ENCODE measurements around the gene OR13C5. TPM values are rescaled to one million over a fixed set of nuclear protein-coding genes. Genes with fewer than 3 reads are reported as not detected.
"Not testable (repeated sequence)": the region's sequence is repeated elsewhere in the genome, so short reads cannot be mapped to it uniquely, and the experiment has no call there.

The OR13C5 gene
- polyA plus RNA-seq = not detected

- not testable (repeated sequence) for DNase-seq; H3K4me1 Mint-ChIP-seq; H3K36me3 Mint-ChIP-seq; H3K27ac Mint-ChIP-seq; H3K27me3 Mint-ChIP-seq (ENCODE audit: low read depth in 3 of 3); H3K4me3 Mint-ChIP-seq
- H3K9me3 Mint-ChIP-seq = peaks cover 0 to 13% (median 2%) of the 10 kb centered on the region in 6 donors
Observed at GRCh38 chr9:104599313-104599712, at the start of gene OR13C5. TSS of gene OR13C5 (minus strand) at chr9:104599413. CDS start at chr9:104599413, 0 bp downstream.

GRCh38 chr9:104635456-104635855 lies 36.2 kb upstream of the OR13C5 start:
- H3K4me3 Mint-ChIP-seq = no peak overlapping the region
- peaks cover 0 to 3% (median 0%) of the 10 kb centered on the region in 3 donors for H3K36me3 Mint-ChIP-seq
- H3K27me3 Mint-ChIP-seq (ENCODE audit: low read depth in 3 of 3) = peaks cover 0 to 1% (median 0%) of the 10 kb centered on the region in 3 donors
- H3K4me1 Mint-ChIP-seq = no peaks in the 10 kb centered on the region
- H3K9me3 Mint-ChIP-seq = peaks cover 6 to 43% (median 19%) of the 10 kb centered on the region in 6 donors
- no peak for DNase-seq
- H3K27ac Mint-ChIP-seq = no peak overlapping the region

GRCh38 chr9:104633976-104634520 lies 34.8 kb upstream of the OR13C5 start:
- H3K27me3 Mint-ChIP-seq (ENCODE audit: low read depth in 3 of 3) = peaks cover 0 to 1% (median 0%) of the 10 kb centered on the region in 3 donors
- H3K27ac Mint-ChIP-seq = no peak overlapping the region
- DNase-seq = no peak
- no peak overlapping the region for H3K4me3 Mint-ChIP-seq
- H3K4me1 Mint-ChIP-seq = no peaks in the 10 kb centered on the region
- peaks cover 0 to 3% (median 0%) of the 10 kb centered on the region in 3 donors for H3K36me3 Mint-ChIP-seq
- peaks cover 6 to 32% (median 14%) of the 10 kb centered on the region in 6 donors for H3K9me3 Mint-ChIP-seq

DNA sequence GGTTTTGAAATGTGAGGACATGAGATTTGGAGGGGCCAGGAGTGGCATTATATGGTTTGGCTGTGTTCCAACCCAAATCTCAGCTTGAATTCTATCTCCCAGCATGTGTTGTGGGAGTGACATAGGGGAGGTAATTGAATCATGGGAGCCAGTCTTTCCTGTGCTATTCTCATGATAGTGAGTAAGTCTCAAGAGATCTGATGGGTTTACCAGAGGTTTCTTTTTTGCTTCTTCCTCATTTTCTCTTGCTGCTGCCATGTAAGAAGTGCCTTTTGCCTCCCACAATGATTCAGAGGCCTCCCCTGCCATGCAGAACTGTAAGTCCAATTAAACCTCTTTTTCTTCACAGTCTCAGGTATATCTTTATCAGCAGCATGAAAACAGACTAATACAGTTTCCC lies 26.8 kb upstream of the OR13C5 start:
- not testable (repeated sequence) for DNase-seq; H3K27ac Mint-ChIP-seq; H3K4me1 Mint-ChIP-seq; H3K36me3 Mint-ChIP-seq; H3K27me3 Mint-ChIP-seq (ENCODE audit: low read depth in 3 of 3); H3K4me3 Mint-ChIP-seq
- H3K9me3 Mint-ChIP-seq = peaks cover 2 to 27% (median 6%) of the 10 kb centered on the region in 6 donors

DNA sequence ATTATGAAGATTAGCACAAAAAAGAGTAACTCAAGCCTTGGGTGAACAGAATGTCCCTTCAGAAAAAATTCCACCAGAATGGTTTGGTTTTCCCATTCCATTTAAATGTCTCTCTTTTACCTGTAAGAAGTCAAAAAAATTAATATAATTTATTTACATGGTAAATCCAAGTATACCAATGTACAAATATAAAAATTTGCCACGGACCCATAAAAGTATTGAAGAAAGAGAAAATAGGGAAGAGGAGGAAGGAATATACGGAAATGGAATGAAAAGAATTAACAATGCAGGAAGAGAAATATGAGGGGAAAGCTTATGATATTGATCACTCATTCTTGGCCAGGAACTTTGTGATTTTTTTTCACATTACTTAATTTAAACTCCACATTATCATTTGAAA lies 18.9 kb upstream of the OR13C5 start, which contains the start of gene OR13C9:
TSS of gene OR13C9 (minus strand) at position 101 of the 400 bp plus-strand sequence. CDS start at position 101, 0 bp downstream.
- DNase-seq = no peak
- Mint-ChIP-seq H3K4me1 (no peaks in the 10 kb centered on the region), H3K36me3 (no peaks in the 10 kb centered on the region), H3K9me3 (peaks cover 0 to 27% (median 7%) of the 10 kb centered on the region in 6 donors), H3K4me3 (no peak within 1 kb of the TSS), H3K27ac (no peak within 1 kb of the TSS), H3K27me3 (ENCODE audit: low read depth in 3 of 3) (no peaks in the 10 kb centered on the region)

- Mint-ChIP-seq H3K4me1 (no peaks in the 10 kb centered on the region), H3K9me3 (peaks cover 0 to 26% (median 6%) of the 10 kb centered on the region in 6 donors), H3K4me3 (no peak overlapping the region), H3K36me3 (no peaks in the 10 kb centered on the region), H3K27me3 (ENCODE audit: low read depth in 3 of 3) (no peaks in the 10 kb centered on the region), H3K27ac (no peak overlapping the region)
- no peak for DNase-seq
Observed at GRCh38 chr9:104617418-104617817, 18.2 kb upstream of the OR13C5 start.

DNA sequence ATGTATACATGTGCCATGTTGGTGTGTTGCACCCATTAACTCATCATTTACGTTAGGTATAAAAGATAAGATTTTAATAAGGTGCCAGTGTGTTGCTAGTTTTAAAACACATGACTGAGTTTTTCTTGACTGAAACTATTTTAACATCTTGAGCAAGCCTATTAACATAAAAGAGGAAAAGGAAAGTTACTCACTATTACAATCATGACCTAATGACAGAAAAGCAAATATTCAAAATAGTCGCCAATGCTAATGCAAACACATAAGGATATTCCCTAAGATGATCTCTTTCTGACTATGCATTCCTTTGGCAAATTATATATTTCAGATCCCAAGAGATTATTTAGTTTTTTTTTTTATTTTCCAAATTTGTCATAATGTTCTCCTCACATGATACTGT lies 12.0 kb upstream of the OR13C5 start:
- Mint-ChIP-seq H3K9me3 (peaks cover 0 to 7% (median 3%) of the 10 kb centered on the region in 6 donors), H3K4me1 (no peaks in the 10 kb centered on the region), H3K27me3 (ENCODE audit: low read depth in 3 of 3) (no peaks in the 10 kb centered on the region)

DNA sequence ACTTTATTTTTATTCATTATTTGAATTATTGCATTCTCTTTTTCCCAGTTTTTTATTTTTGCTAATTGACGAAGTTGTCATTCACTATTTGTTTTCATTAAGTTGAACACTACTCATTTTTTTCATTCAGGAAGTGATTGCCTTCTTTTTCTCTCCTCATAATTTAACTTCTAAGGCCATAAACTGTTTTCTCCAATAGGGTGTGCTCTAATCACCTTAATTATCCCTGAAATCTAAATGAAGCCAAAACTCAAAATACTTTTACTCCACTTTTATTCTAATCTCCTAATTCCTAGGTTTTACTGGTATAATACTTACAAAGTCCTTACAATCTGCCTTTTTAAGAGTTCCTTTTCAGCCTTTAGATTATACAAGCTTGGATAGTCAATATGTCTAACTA lies 9.1 kb upstream of the OR13C5 start:
- no peak overlapping the region for H3K4me3 Mint-ChIP-seq
- H3K36me3 Mint-ChIP-seq = no peaks in the 10 kb centered on the region
- H3K4me1 Mint-ChIP-seq = no peaks in the 10 kb centered on the region
- DNase-seq = no peak
- no peaks in the 10 kb centered on the region for H3K27me3 Mint-ChIP-seq (ENCODE audit: low read depth in 3 of 3)
- no peak overlapping the region for H3K27ac Mint-ChIP-seq
- H3K9me3 Mint-ChIP-seq = peaks cover 0 to 4% (median 1%) of the 10 kb centered on the region in 6 donors

More for the DNA sequence above, 12.0 kb upstream of the OR13C5 start:
- no peak for DNase-seq
- Mint-ChIP-seq H3K36me3 (no peaks in the 10 kb centered on the region), H3K4me3 (no peak overlapping the region), H3K27ac (no peak overlapping the region)

GRCh38 chr9:104606152-104606551 lies 6.9 kb upstream of the OR13C5 start:
- H3K9me3 Mint-ChIP-seq = peaks cover 0 to 4% (median 0%) of the 10 kb centered on the region in 6 donors
- DNase-seq = no peak
- H3K36me3 Mint-ChIP-seq = no peaks in the 10 kb centered on the region
- no peaks in the 10 kb centered on the region for H3K4me1 Mint-ChIP-seq
- H3K4me3 Mint-ChIP-seq = no peak overlapping the region
- no peaks in the 10 kb centered on the region for H3K27me3 Mint-ChIP-seq (ENCODE audit: low read depth in 3 of 3)
- no peak overlapping the region for H3K27ac Mint-ChIP-seq

DNA sequence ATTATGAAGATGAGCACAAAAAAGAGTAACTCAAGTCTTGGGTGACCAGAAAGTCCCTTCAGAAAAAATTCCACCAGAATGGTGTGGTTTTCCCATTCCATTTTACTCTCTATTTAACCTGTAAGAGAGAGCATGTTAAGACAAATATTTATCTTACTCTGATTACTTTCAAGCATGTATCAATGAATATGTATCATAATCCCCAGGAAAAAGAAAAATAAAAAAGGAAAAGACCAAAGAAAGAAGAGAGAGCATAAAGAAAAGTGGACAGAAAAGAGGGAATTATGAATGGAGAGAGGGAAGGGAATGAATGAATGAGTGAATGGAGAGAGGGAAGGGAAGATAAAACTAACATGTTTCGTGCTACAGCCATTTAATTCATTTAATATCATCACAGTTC lies 6.3 kb upstream of the OR13C5 start, which contains the start of gene OR13C2:
TSS of gene OR13C2 (minus strand) at position 101 of the 400 bp plus-strand sequence. CDS start at position 101, 0 bp downstream.
- not testable (repeated sequence) for H3K27me3 Mint-ChIP-seq (ENCODE audit: low read depth in 3 of 3); H3K27ac Mint-ChIP-seq; DNase-seq; H3K4me1 Mint-ChIP-seq; H3K36me3 Mint-ChIP-seq; H3K9me3 Mint-ChIP-seq; H3K4me3 Mint-ChIP-seq

DNA sequence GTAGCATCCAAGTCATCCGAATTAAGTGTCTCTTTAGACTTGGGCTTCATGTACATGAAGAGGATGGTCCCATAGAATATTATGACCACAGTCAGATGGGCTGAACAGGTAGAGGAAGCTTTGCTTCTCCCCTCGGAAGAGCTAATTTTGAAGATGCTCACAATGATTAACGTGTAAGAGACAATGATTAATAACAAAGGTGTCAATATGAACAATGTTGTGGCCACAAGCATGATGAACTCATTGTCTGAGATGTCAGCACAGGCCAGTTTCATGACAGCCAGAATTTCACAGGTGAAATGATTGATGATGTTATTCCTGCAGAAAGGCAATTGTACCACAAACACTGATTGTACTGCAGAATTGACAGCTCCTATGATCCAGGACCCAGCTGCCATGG lies 5.6 kb upstream of the OR13C5 start:
- Mint-ChIP-seq H3K9me3 (peaks cover 0 to 3% (median 0%) of the 10 kb centered on the region in 6 donors), H3K36me3 (no peaks in the 10 kb centered on the region), H3K27ac (no peak overlapping the region), H3K4me3 (no peak overlapping the region), H3K4me1 (no peaks in the 10 kb centered on the region), H3K27me3 (ENCODE audit: low read depth in 3 of 3) (no peaks in the 10 kb centered on the region)
- no peak for DNase-seq

DNA sequence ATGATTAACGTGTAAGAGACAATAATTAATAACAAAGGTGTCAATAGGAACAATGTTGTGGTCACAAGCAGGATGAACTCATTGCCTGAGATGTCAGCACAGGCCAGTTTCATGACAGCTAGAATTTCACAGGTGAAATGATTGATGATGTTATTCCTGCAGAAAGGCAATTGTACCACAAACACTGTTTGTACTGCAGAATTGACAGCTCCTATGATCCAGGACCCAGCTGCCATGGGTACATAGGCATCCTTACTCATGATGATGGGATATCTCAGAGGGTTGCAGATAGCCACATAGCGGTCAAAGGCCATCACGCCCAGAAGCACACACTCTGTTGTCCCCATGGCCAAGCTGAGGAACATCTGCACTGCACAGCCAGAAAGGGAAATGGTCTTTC lies 464 bp downstream of the OR13C5 start:
- not testable (repeated sequence) for DNase-seq; H3K27ac Mint-ChIP-seq; H3K36me3 Mint-ChIP-seq; H3K27me3 Mint-ChIP-seq (ENCODE audit: low read depth in 3 of 3); H3K4me3 Mint-ChIP-seq; H3K4me1 Mint-ChIP-seq
- H3K9me3 Mint-ChIP-seq = peaks cover 0 to 13% (median 2%) of the 10 kb centered on the region in 6 donors

GRCh38 chr9:104589626-104590025 lies 9.6 kb downstream of the OR13C5 start:
- Mint-ChIP-seq H3K4me3 (no peak overlapping the region), H3K4me1 (no peaks in the 10 kb centered on the region), H3K36me3 (peaks cover 0 to 7% (median 0%) of the 10 kb centered on the region in 3 donors), H3K9me3 (peaks cover 0 to 19% (median 4%) of the 10 kb centered on the region in 6 donors), H3K27me3 (ENCODE audit: low read depth in 3 of 3) (peaks cover 0 to 6% (median 0%) of the 10 kb centered on the region in 3 donors), H3K27ac (no peak overlapping the region)
- DNase-seq = no peak

GRCh38 chr9:104586496-104587180 lies 12.6 kb downstream of the OR13C5 start:
- H3K4me1 Mint-ChIP-seq = no peaks in the 10 kb centered on the region
- no peak overlapping the region for H3K27ac Mint-ChIP-seq
- no peak for DNase-seq
- no peak overlapping the region for H3K4me3 Mint-ChIP-seq
- H3K9me3 Mint-ChIP-seq = peaks cover 0 to 8% (median 4%) of the 10 kb centered on the region in 6 donors
- no peaks in the 10 kb centered on the region for H3K36me3 Mint-ChIP-seq
- peaks cover 0 to 3% (median 0%) of the 10 kb centered on the region in 3 donors for H3K27me3 Mint-ChIP-seq (ENCODE audit: low read depth in 3 of 3)

Data from immature natural killer cell (primary cell).